ENCODE data around the gene AFTPH.

The AFTPH gene

GRCh38 chr2:64558445-64559081 is 34.4 kb downstream of the AFTPH start:
- no peak for DNase-seq (ENCODE audit: low spot score)
- in situ Hi-C loops (cut with MboI; ENCODE audit: low sequenced_read_pairs, unreplicated experiment), result no loop called here
- TF ChIP-seq, protein P1, sequence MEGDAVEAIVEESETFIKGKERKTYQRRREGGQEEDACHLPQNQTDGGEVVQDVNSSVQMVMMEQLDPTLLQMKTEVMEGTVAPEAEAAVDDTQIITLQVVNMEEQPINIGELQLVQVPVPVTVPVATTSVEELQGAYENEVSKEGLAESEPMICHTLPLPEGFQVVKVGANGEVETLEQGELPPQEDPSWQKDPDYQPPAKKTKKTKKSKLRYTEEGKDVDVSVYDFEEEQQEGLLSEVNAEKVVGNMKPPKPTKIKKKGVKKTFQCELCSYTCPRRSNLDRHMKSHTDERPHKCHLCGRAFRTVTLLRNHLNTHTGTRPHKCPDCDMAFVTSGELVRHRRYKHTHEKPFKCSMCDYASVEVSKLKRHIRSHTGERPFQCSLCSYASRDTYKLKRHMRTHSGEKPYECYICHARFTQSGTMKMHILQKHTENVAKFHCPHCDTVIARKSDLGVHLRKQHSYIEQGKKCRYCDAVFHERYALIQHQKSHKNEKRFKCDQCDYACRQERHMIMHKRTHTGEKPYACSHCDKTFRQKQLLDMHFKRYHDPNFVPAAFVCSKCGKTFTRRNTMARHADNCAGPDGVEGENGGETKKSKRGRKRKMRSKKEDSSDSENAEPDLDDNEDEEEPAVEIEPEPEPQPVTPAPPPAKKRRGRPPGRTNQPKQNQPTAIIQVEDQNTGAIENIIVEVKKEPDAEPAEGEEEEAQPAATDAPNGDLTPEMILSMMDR (IDR thresholded peaks at IDR 0.05; ENCODE audit: borderline replicate concordance, control extremely low read depth, extremely low read depth, insufficient read depth, missing control alignments), result no peak

- TF ChIP-seq, protein P1 (IDR thresholded peaks at IDR 0.05; ENCODE audit: borderline replicate concordance, control extremely low read depth, extremely low read depth, insufficient read depth, missing control alignments), result no peak
- no peak for DNase-seq (ENCODE audit: low spot score)
- in situ Hi-C loops (cut with MboI; ENCODE audit: low sequenced_read_pairs, unreplicated experiment), result no loop called here
These were observed 38.1 kb downstream of the AFTPH start for GRCh38 chr2:64562148-64562784.

DNA sequence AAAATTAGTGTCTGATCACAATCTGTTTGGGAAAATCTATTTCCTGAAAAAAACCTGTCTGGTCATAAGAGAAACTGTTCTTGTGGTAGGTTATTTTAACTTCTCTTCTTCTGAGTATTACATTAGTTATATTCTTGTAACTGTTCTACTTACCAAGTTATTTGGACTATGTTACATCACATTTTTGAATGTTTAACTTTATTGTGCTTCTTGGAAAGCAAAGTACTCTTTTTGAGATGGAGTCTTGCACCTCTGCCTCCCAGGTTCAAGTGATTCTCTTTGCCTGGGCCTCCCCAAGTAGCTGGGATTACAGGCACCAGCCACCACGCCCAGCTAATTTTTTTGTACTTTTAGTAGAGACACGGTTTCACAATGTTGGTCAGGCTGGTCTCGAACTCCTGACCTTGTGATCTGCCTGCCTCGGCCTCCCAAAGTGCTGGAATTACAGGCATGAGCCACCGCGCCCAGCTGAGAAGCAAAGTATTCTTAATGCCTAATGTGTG is 39.4 kb downstream of the AFTPH start:
- in situ Hi-C loops (cut with MboI; ENCODE audit: low sequenced_read_pairs, unreplicated experiment), result no loop called here
- no peak for DNase-seq (ENCODE audit: low spot score)
- TF ChIP-seq, protein P1 (IDR thresholded peaks at IDR 0.05; ENCODE audit: borderline replicate concordance, control extremely low read depth, extremely low read depth, insufficient read depth, missing control alignments), result no peak

DNA sequence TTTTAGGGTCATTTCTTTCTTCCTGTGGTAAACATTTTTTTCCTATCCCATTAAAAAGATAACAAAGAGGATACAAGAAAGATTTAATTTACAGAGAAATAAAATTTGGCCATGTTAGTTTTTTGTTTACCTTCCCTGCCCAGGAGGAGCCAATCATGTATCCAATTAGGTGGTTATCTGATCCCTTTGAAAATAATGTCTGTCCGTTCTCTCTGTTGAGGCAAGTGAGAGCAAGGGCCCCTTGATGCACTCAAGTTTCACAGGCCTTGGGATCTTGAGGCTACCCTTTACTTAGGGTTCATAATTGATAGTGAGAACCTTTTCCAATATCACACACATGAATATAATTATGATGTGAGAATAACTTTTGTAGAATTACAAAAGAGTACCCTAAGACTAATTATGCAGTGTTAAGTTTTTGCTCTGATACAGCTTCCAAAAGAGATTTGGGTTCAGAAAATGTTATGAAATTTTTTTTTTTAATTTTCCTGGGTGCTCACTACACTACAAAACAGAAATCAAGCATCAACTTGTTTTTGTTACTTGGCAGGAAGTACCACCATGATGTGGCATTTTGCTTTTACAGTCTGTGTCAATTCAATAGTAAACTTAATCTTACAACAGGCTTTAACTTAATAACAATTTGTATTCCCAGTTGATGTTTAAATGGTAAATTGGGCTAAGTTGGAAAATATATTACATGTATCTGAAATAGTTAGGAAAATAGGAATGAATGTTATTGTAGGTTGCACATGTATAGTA is 42.0 kb downstream of the AFTPH start:
- DNase-seq (ENCODE audit: low spot score), result no peak
- TF ChIP-seq, protein P1 (IDR thresholded peaks at IDR 0.05; ENCODE audit: borderline replicate concordance, control extremely low read depth, extremely low read depth, insufficient read depth, missing control alignments), result no peak
- in situ Hi-C loops (cut with MboI; ENCODE audit: low sequenced_read_pairs, unreplicated experiment), result no loop called here

- in situ Hi-C loops (cut with MboI; ENCODE audit: low sequenced_read_pairs, unreplicated experiment), result no loop called here
- TF ChIP-seq, protein P1 (IDR thresholded peaks at IDR 0.05; ENCODE audit: borderline replicate concordance, control extremely low read depth, extremely low read depth, insufficient read depth, missing control alignments), result no peak
- no peak for DNase-seq (ENCODE audit: low spot score)
These were observed 43.3 kb downstream of the AFTPH start for GRCh38 chr2:64567473-64567872.

DNA sequence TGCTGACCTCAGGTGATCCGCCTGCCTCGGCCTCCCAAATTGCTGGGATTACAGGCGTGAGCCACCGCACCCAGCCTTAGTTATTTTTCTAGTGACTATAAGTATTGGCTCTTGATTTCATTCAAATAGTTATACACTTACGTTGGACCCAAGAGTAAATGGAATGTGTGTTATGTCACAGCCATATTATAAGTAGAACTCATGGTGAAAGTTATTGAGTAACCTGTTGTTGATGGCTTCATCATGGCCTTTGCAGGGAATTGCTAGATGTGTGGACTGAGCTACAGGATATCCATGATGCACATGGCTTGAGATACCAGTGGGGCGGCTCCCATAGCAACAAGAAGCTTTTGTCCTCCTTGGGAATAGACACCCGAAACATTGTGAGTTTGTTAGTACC is 44.7 kb downstream of the AFTPH start:
- in situ Hi-C loops (cut with MboI; ENCODE audit: low sequenced_read_pairs, unreplicated experiment), result no loop called here
- TF ChIP-seq, protein P1 (IDR thresholded peaks at IDR 0.05; ENCODE audit: borderline replicate concordance, control extremely low read depth, extremely low read depth, insufficient read depth, missing control alignments), result no peak
- DNase-seq (ENCODE audit: low spot score), result no peak
